ENCODE data around the gene NDUFAB1. TPM values are rescaled to one million over a fixed set of nuclear protein-coding genes. Genes with fewer than 3 reads are reported as not detected.

Gene NDUFAB1
- total and polyA plus RNA-seq, 2 of the 13 experiments (the other 11 are each of a cell fraction or from before 2014, with no cell fraction given): 221 to 601 TPM

GRCh38 chr16:23537390-23537789 lies 58.7 kb downstream of the NDUFAB1 start (continued):
- TF ChIP-seq ATF1 (CRISPR knock-in tag; IDR thresholded peaks at IDR 0.05) (no peak), ARID3A (IDR thresholded peaks at IDR 0.05; ENCODE audit: low read depth, low read length) (peak; percentile 62; the same call in 1 of the 2 replicates), ZEB1 (IDR thresholded peaks at IDR 0.05; ENCODE audit: insufficient replicate concordance, low read depth) (no peak), ZSCAN25 (CRISPR knock-in tag; IDR thresholded peaks at IDR 0.05) (no peak), ZBED4 (CRISPR knock-in tag; IDR thresholded peaks at IDR 0.05; ENCODE audit: borderline replicate concordance) (no peak), ZBTB33 (CRISPR knock-in tag; IDR thresholded peaks at IDR 0.05) (no peak), TRIM22 (IDR thresholded peaks at IDR 0.05) (no peak), PRPF4 (IDR thresholded peaks at IDR 0.05; ENCODE audit: low read depth, low read length, poor library complexity, severe bottlenecking) (no peak), ZIK1 (CRISPR knock-in tag; IDR thresholded peaks at IDR 0.05; ENCODE audit: borderline replicate concordance, low read depth) (no peak), ZNF597 (CRISPR knock-in tag; IDR thresholded peaks at IDR 0.05) (no peak), PAXIP1 (CRISPR knock-in tag; conservative IDR thresholded peaks at IDR 0.05) (no peak; the same call in 1 of the 2 replicates), ZFAT (CRISPR knock-in tag; conservative IDR thresholded peaks at IDR 0.05) (no peak), ADNP (CRISPR knock-in tag; IDR thresholded peaks at IDR 0.05) (no peak), ZBTB44 (CRISPR knock-in tag; IDR thresholded peaks at IDR 0.05) (no peak)

Data from HepG2 (cell line).